Fibroblast of skin of abdomen (primary cell): Measurements from ENCODE around the gene C11orf68.

Experiments
- DNase-seq: peaks from one replicate; pipeline ENCODE4 v3.0.0-alpha.2; 2013

C11orf68 gene

DNA sequence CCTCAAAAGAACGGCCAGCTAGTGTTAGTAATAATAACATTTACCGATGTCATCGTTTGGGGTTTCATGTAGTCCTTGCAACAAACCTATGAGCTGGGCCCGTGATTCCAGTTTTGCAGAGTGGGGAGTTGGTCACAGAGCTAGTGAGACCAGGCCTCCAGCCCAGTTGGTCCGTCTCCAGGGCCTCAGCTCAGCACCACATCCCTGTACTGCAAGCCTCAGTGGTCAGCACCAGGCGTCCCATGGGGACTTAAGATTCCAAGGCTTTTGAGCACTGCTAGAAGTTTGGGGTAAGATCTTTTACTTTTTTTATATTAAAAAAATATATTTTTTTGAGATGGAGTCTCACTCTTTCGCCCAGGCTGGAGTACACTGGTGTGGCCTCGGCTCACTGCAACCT, 25.3 kb upstream of the C11orf68 start:
- DNase-seq, result no peak

DNA sequence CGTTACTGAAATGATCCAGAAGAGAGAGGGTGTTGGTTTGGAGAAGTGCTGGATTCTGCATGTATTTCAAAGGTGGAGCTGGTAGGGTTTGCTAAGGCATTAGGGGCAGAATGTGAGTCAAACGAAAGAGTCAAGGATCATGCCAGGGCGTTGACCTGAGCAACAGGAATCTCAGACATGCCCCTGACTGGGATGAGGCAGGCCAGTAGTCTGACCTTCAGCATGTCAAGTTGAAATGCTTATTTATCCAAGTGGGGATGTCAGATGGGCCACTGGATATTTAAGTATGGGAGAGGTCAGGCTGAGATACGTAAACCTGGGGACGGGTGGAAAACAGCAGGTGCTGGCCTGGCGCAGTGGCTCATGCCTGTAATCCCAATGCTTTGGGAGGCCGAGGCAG, 23.7 kb upstream of the C11orf68 start:
- DNase-seq, result no peak

DNA sequence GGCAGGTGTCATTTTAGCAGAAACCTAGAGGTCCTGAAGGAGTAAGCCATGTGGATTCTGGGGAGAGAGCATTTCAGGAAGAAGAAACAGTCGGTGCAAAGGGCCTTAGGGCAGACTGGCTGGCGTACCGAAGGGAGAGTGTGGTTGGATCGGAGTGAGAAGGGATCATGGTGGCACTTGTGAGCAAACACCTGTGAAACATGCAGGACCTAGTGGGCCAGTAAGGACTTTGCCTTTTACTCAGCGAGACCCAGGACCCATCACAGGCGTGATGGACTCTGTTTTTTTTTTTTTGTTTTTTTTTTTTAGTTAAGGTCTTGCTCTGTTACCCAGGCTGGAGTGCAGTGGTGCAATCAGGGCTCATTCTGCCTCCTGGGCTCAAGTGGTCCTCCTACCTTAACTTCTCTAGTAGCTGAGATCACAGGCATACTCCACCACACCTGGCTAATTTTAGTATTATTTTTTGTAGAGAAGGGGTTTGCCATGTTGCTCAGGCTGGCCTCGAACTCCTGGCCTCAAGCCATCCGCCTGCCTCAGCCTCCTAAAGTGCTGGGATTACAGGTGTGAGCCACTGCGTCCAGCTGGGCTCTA, 23.0 kb upstream of the C11orf68 start:
- DNase-seq, result no peak

DNA sequence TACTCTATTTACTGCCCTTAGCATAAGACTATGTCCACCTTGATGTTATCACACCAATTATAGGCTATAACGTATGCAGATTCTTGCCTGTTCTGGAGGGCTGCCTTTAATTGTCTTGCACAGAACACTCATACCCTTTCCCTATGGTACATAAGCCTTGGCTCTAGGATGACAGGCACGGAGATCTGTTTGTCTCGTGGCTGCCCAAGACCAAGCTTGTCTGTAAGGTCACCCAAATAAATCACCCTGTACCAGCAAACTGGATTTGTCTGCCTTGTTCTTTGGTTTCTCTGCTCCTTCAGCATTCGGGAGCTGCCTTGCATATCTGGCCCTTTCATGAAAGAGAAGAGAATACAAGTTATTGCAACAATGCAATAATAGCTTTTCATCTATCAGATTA, 18.9 kb upstream of the C11orf68 start:
- DNase-seq, result no peak

DNA sequence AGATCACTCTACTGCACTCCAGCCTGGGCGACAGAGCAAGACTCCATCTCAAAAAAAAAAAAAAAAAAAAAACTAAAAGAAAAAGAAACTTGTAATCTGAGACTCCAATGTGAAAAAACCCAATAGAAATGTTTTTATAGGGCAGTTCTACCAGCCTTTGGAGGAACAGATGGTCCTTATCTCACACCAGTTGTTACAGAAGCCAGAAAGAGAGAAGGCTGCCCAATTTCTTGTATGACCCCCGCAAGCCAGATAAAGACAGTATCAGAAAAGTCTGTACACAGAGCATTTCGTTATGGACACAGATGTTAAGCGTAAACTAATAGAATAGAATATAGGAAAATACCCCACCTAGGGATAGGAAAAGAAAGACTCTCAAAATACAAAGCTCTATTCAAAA, 15.2 kb upstream of the C11orf68 start:
- no peak for DNase-seq

DNA sequence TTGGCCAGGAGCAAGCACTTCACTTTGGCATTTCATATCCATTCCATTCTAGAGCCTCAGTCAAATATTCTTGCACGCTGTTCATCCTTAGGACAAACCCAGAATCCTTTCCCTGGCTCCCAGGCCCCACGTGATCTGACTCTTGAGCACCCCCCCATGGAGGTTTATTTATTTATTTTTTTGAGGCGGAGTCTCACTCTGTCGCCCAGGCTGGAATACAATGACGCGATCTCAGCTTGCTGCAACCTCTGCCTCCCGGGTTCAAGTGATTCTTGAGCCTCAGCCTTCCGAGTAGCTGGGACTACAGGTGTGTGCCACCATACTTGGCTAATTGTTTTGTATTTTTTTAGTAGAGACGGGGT, 13.7 kb upstream of the C11orf68 start:
- DNase-seq, result no peak

DNA sequence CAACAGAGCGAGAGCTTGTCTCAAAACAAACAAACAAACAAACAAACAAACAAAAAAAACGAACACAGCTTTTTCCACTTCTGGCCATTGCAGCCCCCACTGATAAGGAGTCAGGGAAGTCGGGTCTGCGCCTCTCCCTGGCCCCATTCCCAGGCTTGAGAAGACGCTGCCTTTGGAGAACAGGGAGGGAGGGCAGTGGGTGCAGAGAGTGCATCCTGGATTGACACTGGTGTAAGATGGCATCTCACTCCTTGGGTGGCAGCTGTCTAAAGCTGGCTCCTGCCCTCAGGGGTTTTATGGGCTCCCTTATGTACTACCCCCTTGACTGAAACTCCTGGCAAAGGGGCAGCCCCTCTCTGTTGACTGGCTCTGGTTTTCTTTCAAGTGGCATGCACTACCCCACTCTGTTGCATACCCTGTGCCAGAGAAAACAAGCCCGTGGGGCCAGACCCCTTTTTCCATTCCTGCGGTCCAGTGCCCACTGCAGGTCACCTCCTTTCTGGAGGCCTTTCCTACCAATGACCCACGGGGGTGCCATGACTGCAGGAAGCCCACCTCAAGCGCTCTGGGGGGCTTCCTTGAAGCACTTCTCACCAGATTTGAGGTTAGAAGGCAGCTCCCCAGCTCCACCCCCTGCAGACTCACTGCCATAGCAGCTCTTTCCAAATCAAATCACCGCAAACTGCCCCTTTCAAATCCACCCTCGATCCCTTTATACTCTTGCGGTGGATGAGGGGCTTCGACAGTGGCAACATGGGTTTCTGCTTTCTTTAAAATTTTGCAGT, 13.1 kb upstream of the C11orf68 start:
- no peak for DNase-seq

DNA sequence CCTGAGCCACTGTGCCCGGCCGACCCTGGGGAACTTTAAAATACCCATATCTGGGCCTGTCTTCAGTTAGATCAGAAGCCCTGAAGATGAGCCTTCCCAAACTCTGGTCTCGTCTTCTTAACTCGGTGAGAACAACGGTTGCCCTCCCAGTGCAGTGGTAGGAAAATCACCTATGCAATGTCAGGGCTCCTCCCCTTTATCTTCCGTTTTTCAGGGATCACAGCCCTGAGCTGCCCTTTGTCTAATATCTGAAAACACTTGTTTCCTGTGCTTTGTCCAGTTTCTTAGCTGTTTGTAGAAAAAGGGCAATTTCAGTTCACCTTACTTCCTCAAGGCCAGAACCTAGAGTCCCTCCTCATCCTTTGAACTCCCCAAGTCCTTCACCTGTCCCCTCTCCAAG, 9.8 kb upstream of the C11orf68 start:
- DNase-seq, result no peak

DNA sequence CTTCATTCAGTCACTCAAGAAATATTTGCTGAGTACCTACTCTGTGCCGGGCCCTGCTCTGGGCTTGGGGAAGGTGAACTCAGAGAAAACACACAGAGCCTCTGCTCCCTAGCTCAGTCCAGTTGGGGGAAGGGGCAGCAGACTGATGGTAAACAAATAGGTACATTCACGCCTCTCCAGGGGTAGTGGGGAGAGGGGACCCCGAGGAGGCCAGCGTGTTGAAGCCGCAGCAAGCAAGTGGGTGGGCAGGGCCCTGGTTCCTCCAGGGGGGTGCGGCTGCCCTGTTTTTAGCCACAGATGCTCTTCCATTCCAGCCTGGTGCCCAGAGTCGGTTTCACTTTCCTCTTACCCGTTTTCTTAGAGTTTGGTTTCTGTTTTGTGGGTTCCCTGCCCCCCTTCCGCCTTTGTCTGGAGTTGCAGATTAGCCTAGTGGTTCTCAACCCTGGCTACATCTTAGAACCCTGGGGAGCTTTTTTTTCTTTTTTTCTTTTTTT, 9.1 kb upstream of the C11orf68 start:
- no peak for DNase-seq

DNA sequence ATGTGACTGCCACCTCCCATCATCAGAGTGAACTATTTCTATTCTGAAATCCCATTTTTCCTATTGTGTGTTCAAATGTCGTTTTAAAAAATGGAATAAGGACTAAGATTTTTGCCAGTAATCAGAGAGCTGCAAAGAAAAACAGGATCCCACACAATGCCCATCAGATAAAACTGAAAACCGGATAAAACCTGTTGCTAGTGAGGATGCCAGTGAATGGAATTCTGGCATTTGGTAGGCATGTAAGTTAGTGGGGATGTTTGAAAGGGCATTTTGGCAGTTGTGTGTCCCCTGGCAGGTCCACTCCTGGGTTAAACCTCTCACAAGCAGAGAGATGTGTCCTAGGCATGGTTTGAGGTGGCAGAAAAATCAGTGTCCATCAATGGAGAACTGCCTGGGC, 6.5 kb upstream of the C11orf68 start:
- no peak for DNase-seq

DNA sequence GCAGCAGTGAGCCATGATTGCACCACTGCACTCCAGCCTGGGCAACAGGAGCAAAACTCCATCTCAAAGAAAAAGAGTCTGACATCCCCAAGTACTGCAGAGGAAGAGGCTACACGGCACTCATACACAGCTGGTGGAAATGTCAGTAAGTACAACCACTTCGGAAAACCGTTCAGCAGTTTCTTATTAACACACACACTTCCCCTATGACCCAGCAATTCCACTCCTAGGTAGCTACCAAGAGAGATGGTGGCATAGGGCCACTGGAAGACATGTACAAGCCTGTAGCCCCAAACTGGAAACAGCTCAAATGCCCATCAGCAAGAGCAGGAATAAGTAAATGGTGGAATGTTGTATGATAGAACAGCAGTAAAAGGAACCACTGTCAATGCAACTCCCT, 3.7 kb upstream of the C11orf68 start:
- DNase-seq, result no peak

DNA sequence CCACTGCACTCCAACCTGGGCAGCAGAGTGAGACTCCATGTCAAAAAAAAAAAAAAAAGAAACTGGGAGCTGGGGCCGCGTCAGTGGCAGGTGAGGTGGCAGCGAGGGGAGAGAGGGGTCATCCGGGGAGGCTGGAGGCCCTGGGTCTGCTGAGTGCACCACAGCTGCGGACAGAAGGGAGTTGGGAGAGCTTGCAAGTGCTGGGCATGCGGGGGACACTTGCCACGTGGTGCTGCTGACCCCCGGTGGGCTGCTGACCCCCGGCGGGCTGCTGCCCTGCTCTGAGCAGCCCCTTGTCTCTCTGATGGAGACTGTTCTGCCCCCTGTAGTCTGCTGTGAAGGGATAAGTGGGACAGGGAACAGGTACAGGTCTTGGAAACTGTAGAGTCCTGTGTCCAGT, 3.0 kb upstream of the C11orf68 start:
- DNase-seq, result no peak

DNA sequence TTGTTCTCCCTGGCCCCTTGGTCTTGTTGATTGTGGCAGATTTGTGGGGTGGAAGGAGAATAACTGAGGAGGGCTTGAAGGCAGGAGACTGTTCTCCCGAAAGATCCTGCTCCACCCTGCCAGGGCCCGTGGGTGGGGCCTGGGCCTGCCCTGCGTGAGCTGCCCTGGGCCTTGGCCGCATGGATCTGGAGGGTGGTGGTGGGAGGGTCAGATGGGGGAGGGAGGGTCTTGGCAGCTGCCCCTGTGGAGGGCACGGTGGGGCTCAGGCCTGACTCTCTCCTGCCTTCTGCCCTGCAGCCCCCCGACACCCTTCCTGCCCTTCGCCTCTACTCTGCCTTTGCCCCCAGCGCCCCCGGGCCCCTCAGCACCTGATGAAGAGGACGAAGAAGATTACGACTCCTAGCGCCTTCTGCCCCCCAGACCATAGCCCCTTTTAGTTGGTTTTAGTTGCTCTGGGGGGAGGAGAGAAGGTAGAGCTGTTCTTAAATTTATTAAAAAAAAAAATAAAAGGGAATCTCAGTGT, 2.2 kb upstream of the C11orf68 start:
- no peak for DNase-seq

DNA sequence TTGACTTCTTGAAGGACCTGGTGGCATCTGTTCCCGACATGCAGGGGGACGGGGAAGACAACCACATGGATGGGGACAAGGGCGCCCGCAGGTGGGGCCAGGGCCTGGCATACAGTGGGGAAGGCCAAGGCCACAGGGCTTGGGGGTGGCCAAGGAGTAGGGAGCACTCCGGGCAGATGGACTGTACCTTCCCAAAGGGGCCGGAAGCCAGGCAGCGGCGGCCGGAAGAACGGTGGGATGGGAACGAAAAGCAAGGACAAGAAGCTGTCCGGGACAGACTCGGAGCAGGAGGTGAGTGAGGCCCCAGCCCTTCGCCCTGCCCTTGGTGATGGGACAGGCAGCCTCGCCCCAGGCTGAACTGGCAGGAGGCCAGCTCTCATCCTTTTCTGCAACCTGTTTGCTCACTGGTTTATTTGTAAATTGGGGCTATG, 1.5 kb upstream of the C11orf68 start:
- DNase-seq, result no peak

DNA sequence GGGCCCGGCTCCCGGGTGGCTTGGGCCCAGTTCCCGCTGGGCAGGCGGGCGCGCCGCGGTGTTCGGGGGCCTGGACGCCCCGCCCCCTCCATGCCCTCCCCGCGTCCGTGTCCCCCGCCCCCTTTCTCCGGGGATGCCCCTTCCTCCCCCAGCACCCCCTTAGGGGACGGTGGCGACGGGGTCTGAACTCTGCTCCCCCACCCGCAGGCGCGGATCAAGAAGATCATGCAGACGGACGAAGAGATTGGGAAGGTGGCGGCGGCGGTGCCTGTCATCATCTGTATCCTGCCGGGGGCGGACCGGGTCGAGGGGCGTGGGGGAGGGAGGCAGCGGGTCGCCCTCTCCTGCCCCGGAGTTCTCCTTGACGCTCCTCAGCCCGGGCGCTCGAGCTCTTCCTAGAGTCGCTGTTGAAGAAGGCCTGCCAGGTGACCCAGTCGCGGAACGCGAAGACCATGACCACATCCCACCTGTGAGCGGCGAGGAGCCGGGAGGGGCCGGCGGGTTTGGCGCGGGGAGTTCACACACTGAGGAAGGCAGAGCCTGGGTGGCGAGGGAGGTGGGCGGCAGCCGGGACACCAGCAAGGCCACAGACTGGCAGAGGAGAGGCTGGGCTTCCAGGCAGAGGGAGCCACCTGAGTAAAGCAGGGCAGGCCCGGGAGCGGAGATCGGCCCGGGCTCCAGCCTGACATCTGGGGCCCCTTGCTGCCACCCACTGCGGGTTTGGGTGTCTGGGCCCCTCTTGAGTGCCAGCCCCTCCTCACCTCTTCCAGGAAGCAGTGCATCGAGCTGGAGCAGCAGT, 910 bp upstream of the C11orf68 start:
- DNase-seq, result no peak

DNA sequence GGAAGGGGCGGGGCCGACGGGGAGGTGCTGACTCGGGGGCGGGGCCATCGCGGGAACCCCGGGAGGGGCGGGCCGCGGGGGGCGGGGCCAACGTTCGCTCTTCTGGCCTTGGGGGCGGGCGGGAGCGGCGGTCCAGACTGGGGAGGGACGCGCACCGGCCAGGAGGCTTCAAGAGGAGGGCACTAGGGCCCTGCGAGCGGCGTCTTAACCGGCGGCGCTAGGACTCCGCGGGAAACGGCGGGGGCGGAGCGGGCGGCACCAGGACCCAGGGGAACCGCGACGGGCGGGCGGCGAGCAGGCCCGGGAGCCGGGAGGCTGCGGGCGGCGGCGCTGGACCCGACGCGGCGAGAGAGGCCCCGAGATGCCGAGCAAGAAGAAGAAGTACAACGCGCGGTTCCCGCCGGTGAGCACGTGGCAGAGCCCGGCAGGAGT, 295 bp upstream of the C11orf68 start, which contains the start of gene DRAP1:
Gene DRAP1 (plus strand): TSS at position 286 of the 432 bp plus-strand sequence. CDS start 76 bp downstream, at position 362.
- peak; percentile 99 for DNase-seq

DNA sequence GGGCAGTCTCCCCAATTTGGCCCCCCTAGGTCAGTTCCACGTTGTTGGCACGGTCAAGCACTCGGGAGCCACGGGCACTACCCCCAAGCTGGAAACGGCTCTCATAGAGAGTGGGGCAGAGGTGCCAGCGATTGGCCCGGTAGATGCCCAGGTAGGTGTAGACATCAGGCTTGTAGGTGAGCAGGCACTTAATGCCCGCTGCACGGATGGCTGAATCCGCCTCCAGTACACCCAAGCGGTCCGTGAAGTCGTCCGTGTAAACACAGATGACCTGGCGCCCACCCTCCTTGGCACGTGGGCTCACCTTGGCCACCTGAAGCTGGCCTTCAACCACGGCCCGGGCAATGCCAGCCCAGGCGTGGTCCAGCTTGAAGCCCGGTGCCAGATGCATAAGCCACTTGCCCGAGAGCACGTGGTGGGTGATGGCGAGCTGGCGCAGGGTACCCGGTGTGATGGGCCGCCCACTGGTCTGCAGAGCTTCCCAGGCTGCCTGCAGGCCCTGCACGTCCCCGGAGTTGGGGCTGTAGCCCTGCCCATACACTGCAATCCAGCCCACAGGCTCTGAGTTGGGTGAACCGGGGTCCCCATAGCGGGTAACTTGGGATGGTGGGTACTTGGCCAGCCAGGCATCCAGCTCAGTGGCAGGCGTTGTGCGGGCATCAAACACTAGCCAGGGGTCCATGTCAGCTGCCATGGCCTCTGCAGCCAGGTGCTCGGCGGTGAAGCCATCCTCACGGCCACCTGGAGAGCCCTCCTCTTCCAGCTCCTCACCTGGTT, 1.2 kb downstream of the C11orf68 start:
- no peak for DNase-seq

DNA sequence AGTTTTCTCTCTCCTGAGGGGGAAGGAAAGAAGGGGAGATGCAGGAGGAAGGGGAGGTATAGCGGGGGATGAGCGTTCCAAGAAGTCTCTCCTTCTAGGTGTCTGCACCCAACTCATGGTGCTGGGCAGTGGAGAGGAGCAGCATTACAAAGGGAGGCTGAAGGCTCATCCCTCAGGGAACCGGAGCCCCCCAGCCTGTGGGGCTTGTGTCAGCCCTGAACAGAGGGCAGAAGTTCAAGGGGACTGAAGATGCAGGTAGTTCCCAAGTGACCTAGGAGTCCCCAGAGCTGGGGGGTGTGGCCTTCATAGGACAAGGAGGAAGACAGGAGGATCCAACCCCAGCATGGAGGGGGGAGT, 1.8 kb downstream of the C11orf68 start:
- DNase-seq, result no peak

DNA sequence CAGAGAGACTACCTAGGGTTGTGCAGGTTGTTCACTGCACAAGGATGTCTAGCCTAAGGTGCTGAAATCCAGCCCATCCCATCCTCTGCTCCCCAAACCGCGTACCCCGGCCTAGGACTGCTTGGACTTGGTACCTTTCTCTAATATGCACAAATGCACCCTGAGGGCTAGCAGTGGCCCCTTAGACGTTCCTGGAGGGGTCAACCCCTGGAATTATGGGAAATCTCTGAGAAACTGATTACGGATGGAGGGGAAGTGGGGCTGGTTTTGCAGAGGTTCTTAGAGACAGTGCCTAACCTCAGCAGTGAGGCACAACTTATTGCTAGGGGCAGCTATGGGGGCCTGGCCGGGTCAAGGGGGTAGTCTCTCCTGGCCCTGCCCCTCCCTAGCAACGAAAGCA, 2.5 kb downstream of the C11orf68 start:
- DNase-seq, result no peak

DNA sequence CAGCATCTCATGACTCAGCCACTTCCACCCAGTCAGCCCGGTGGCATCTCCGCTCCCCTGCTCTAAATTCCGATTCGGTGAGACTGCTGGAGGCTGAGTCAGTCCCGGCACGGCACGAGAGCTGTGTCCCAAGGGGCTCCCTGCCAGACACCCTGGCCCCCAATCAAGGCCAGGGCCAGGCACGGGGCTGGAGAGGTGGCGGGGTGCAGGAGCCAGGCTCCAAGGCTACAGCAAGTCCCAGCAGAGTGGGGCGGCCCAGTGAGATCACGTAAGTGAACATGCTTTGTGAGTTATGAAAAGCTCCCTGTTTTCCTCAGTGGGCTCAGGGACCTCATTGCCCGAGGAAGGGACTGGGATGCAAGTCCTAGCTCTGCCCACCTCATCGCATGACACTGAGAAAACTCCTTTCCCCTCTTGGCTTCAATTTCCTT, 3.0 kb downstream of the C11orf68 start:
- DNase-seq, result peak; percentile 98

DNA sequence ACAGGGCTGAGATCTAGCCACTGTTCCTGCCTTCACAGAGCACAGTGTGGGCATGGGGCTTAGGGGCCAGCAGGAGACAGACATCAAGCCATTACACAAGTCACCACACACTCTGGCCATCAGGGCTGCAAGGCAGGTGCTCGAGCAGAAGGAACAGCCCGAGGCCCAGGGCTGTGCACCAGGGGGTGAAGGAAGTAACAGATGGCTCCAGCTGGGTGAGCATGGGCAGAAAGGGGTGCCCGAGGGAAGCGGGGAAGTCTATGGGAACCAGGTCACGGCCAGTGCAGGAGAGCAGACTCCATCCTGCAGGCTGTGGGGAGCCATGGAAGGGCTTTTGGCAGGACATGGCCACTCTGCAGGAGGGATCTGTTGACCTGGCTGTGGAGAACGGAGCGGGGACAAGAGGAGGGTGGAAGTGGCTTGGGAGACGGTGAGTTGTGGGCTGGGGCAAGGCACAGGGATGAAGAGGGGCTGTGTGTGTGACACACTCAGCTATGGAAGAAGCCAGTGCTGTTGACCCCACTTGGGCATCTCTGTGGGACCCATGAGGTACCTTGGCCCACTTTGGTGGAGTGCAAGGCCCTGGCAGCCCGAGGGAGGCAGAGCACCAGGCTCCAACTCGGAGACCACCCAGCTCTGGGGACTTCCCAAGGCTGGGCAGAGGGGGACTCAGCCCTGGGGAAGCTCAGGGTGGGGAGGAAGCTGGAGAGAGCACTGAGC, 3.6 kb downstream of the C11orf68 start:
- no peak for DNase-seq

DNA sequence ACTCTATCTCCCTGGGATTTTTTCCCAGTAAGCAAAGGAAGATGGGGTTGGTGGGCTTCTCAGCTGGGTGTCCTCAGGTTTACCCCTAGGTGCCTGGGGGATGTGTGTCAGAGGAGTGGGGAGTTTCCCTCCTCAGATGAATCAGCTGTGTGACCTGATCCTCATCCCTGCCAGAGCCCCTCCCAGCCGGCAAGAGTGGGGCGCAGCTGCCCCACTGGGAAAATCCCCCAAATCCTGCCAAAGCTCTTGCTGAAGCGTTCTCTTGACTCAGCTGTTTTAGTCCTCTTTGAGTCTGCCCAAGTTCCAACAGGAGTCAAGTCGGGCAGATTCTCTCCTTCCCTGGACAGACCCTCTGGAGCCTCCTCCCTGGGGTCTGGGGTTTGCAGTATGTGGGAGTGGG, 6.0 kb downstream of the C11orf68 start:
- DNase-seq, result peak; percentile 66
